Neural progenitor cell (in vitro differentiated cells): Measurements from ENCODE around the gene NPTXR. TPM values are rescaled to one million over a fixed set of nuclear protein-coding genes. Genes with fewer than 3 reads are reported as not detected.

ENCODE experiments used
- DNase-seq: peaks from one replicate; pipeline ENCODE4 v3.0.0-alpha.2; 2016; ENCODE audit warnings: low spot score
- H2AFZ ChIP-seq: fragments of 200-600 bp; sonication (generic); replicated peaks from 2 replicates; pipeline ENCODE4 v1.6.1; 2016; ENCODE audit warnings: antibody characterized with exemption
- H3F3A ChIP-seq: fragments of 200-600 bp; sonication (generic); 2 replicates; pipeline ENCODE4 v1.6.1; 2016; ENCODE audit warnings: antibody characterized with exemption, low read depth
- H3K27ac ChIP-seq: fragments of 200-600 bp; sonication (generic); 2 replicates; pipeline ENCODE4 v1.5.1; 2016; ENCODE audit warnings: mild to moderate bottlenecking
- H3K27me3 ChIP-seq: fragments of 200-600 bp; sonication (generic); 2 replicates; pipeline ENCODE4 v1.6.1; 2016; ENCODE audit warnings: mild to moderate bottlenecking, moderate library complexity
- H3K36me3 ChIP-seq: fragments of 200-600 bp; sonication (generic); 2 replicates; pipeline ENCODE4 v1.5.1; 2016
- H3K4me1 ChIP-seq: fragments of 200-600 bp; sonication (generic); 2 replicates; pipeline ENCODE4 v1.6.1; 2016; ENCODE audit warnings: mixed run types
- H3K4me2 ChIP-seq: fragments of 200-600 bp; sonication (generic); 2 replicates; pipeline ENCODE4 v1.6.1; 2016
- H3K4me3 ChIP-seq: fragments of 200-600 bp; sonication (generic); 2 replicates; pipeline ENCODE4 v1.5.1; 2016
- H3K79me2 ChIP-seq: fragments of 200-600 bp; sonication (generic); 2 replicates; pipeline ENCODE4 v1.6.1; 2016; ENCODE audit warnings: low read depth
- H3K9ac ChIP-seq: fragments of 200-600 bp; sonication (generic); 2 replicates; pipeline ENCODE4 v1.6.1; 2016
- H3K9me3 ChIP-seq: fragments of 200-600 bp; sonication (generic); 2 replicates; pipeline ENCODE4 v1.5.1; 2016; ENCODE audit warnings: low read depth
- H4K20me1 ChIP-seq: fragments of 200-600 bp; sonication (generic); 2 replicates; pipeline ENCODE4 v1.6.1; 2016; ENCODE audit warnings: low read depth
- H3K27ac Mint-ChIP-seq: 3 replicates; pipeline ENCODE4 v1.8.0; 2021; ENCODE audit warnings: mixed read lengths
- H3K27me3 Mint-ChIP-seq: 2 replicates; pipeline ENCODE4 v1.8.0; 2022; ENCODE audit warnings: low read depth, mild to moderate bottlenecking, inconsistent platforms, moderate library complexity, mixed read lengths; ENCODE audit not compliant: insufficient read depth
- H3K36me3 Mint-ChIP-seq: 3 replicates; pipeline ENCODE4 v1.8.0; 2021; ENCODE audit warnings: mixed read lengths
- H3K4me1 Mint-ChIP-seq: 3 replicates; pipeline ENCODE4 v1.8.0; 2021; ENCODE audit warnings: mixed read lengths
- H3K4me3 Mint-ChIP-seq: 3 replicates; pipeline ENCODE4 v1.8.0; 2021; ENCODE audit warnings: mild to moderate bottlenecking, moderate library complexity, mixed read lengths
- H3K9me3 Mint-ChIP-seq: 3 replicates; pipeline ENCODE4 v1.8.0; 2020; ENCODE audit warnings: mixed read lengths
- EZH2 ChIP-seq: fragments of 200-600 bp; sonication (generic); IDR thresholded peaks from 2 replicates; pipeline ENCODE4 v1.6.1; 2017; ENCODE audit warnings: antibody characterized with exemption, mild to moderate bottlenecking, moderate library complexity
- EZH2phosphoT487 ChIP-seq: fragments of 200-600 bp; sonication (generic); IDR thresholded peaks from 2 replicates; pipeline ENCODE4 v1.6.1; 2017; ENCODE audit warnings: antibody characterized with exemption
- total RNA-seq: library from RNA; depleted of rRNA; stranded (reverse); fragments of >200 nt; gene quantifications from 2 replicates; pipeline ENCODE4 v1.2.3, GENCODE V29; 2015; ENCODE audit warnings: low replicate concordance
- TF ChIP-seq, protein P1 (sequence below): fragments of 200-600 bp; sonication (generic); IDR thresholded peaks from 2 replicates; pipeline ENCODE4 v1.5.1; 2017; ENCODE audit warnings: antibody characterized with exemption, mild to moderate bottlenecking

NPTXR gene
- total RNA-seq, 1 donor from 2014 or later = 0.99 TPM

DNA sequence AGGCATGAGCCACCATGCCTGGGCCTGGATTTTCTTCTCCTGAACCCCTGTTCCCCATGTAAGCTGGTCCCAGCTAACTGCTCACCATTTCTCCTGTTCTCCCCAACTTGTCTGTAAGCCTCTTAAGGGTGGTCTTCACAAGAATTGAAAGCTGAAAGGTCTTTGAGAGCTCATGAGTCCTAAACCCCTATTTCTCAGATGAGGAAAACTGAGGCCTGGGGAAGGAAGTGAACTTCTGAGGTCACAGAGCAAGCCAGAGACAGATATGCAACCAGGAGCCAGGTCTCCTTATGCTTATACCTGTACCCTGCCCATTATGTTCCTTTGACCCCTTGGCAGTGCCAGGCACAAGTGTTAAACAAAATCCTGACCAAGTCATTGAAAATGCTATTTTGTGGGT, 16.3 kb downstream of the NPTXR start:
- TF ChIP-seq, protein P1, sequence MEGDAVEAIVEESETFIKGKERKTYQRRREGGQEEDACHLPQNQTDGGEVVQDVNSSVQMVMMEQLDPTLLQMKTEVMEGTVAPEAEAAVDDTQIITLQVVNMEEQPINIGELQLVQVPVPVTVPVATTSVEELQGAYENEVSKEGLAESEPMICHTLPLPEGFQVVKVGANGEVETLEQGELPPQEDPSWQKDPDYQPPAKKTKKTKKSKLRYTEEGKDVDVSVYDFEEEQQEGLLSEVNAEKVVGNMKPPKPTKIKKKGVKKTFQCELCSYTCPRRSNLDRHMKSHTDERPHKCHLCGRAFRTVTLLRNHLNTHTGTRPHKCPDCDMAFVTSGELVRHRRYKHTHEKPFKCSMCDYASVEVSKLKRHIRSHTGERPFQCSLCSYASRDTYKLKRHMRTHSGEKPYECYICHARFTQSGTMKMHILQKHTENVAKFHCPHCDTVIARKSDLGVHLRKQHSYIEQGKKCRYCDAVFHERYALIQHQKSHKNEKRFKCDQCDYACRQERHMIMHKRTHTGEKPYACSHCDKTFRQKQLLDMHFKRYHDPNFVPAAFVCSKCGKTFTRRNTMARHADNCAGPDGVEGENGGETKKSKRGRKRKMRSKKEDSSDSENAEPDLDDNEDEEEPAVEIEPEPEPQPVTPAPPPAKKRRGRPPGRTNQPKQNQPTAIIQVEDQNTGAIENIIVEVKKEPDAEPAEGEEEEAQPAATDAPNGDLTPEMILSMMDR = no peak
- TF ChIP-seq EZH2 = no peak
- no peak for TF ChIP-seq EZH2phosphoT487
- no peak overlapping the region for H2AFZ ChIP-seq
- no peak overlapping the region for H3K27ac Mint-ChIP-seq
- H3K79me2 ChIP-seq = no peaks in the 10 kb centered on the region
- no peaks in the 10 kb centered on the region for H3K9me3 Mint-ChIP-seq
- H3K9ac ChIP-seq = no peak overlapping the region
- H3K27me3 Mint-ChIP-seq = peaks cover 10% of the 10 kb centered on the region
- H3K27ac ChIP-seq = no peak overlapping the region
- H3K36me3 Mint-ChIP-seq = no peaks in the 10 kb centered on the region
- peaks cover 15% of the 10 kb centered on the region for H4K20me1 ChIP-seq
- no peak overlapping the region for H3K4me3 ChIP-seq
- H3K4me1 ChIP-seq = no peaks in the 10 kb centered on the region
- no peaks in the 10 kb centered on the region for H3F3A ChIP-seq
- H3K9me3 ChIP-seq = no peaks in the 10 kb centered on the region
- no peak overlapping the region for H3K4me2 ChIP-seq
- no peak overlapping the region for H3K4me3 Mint-ChIP-seq
- no peaks in the 10 kb centered on the region for H3K27me3 ChIP-seq
- peaks cover 7% of the 10 kb centered on the region for H3K4me1 Mint-ChIP-seq
- DNase-seq = no peak
- no peaks in the 10 kb centered on the region for H3K36me3 ChIP-seq

DNA sequence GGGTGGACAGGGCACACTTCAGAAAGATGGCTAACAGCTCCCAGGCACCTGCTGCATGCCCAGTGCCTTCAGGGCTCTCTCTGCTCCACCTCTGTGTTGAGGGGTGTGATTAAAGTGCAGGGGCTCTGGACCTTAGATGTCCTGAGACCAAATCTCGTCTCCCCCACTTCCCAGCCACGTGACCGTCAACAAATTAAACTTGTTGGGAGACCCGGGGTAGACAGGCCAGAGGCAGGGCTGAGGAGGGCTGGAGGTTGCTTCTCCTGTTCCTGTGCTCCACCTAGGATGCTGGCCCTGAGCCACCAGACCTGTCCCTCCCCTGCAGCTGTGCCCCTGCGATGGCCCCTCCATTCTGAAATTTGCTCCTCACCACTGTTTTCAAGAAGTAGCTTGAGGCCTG, 17.0 kb downstream of the NPTXR start:
- H3K36me3 ChIP-seq = no peaks in the 10 kb centered on the region
- Mint-ChIP-seq H3K4me1 (peaks cover 6% of the 10 kb centered on the region), H3K9me3 (no peaks in the 10 kb centered on the region), H3K4me3 (no peak overlapping the region), H3K27me3 (peaks cover 8% of the 10 kb centered on the region), H3K27ac (no peak overlapping the region), H3K36me3 (no peaks in the 10 kb centered on the region)
- no peak for DNase-seq
- TF ChIP-seq EZH2 (no peak), EZH2phosphoT487 (no peak)
- TF ChIP-seq, protein P1 = no peak
- H3K27ac ChIP-seq = no peak overlapping the region
- H3K4me3 ChIP-seq = no peak overlapping the region
- no peaks in the 10 kb centered on the region for H3F3A ChIP-seq
- H3K27me3 ChIP-seq = no peaks in the 10 kb centered on the region
- no peaks in the 10 kb centered on the region for H3K79me2 ChIP-seq
- H4K20me1 ChIP-seq = peaks cover 15% of the 10 kb centered on the region
- no peak overlapping the region for H3K4me2 ChIP-seq
- H3K4me1 ChIP-seq = no peaks in the 10 kb centered on the region
- H3K9ac ChIP-seq = no peak overlapping the region
- H3K9me3 ChIP-seq = no peaks in the 10 kb centered on the region
- H2AFZ ChIP-seq = no peak overlapping the region

DNA sequence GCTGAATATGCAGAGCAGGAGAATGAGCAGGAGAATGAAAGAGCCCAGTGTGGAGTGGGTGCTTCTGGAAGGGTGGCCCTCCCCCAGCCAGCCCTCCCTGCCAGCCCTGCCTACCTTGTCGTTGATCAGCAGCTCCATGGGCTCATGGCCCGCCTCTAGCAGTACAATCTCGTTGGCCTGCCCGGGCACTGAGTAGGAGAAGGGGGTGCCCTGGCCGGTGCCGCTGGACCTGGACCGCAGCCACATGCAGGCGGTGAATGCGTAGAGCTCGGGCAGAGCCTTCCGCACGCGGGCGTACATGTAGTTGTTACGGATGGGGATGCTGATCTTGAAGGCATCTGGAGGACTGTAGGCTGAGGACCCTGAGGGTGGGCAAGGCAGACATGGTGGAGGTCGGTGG, 17.4 kb downstream of the NPTXR start:
- no peaks in the 10 kb centered on the region for H3K79me2 ChIP-seq
- DNase-seq = no peak
- no peaks in the 10 kb centered on the region for H3K4me1 ChIP-seq
- H3K27me3 ChIP-seq = no peaks in the 10 kb centered on the region
- H3K9ac ChIP-seq = no peak overlapping the region
- H3K36me3 ChIP-seq = no peaks in the 10 kb centered on the region
- peaks cover 5% of the 10 kb centered on the region for H3K4me1 Mint-ChIP-seq
- H3K27ac ChIP-seq = no peak overlapping the region
- no peak overlapping the region for H3K27ac Mint-ChIP-seq
- H3K9me3 Mint-ChIP-seq = no peaks in the 10 kb centered on the region
- no peak overlapping the region for H3K4me3 ChIP-seq
- no peak overlapping the region for H3K4me2 ChIP-seq
- no peaks in the 10 kb centered on the region for H3F3A ChIP-seq
- no peaks in the 10 kb centered on the region for H3K9me3 ChIP-seq
- H3K27me3 Mint-ChIP-seq = peaks cover 10% of the 10 kb centered on the region
- no peak for TF ChIP-seq EZH2
- TF ChIP-seq, protein P1 = no peak
- no peak for TF ChIP-seq EZH2phosphoT487
- H2AFZ ChIP-seq = no peak overlapping the region
- H4K20me1 ChIP-seq = peaks cover 15% of the 10 kb centered on the region
- H3K4me3 Mint-ChIP-seq = no peak overlapping the region
- no peaks in the 10 kb centered on the region for H3K36me3 Mint-ChIP-seq

DNA sequence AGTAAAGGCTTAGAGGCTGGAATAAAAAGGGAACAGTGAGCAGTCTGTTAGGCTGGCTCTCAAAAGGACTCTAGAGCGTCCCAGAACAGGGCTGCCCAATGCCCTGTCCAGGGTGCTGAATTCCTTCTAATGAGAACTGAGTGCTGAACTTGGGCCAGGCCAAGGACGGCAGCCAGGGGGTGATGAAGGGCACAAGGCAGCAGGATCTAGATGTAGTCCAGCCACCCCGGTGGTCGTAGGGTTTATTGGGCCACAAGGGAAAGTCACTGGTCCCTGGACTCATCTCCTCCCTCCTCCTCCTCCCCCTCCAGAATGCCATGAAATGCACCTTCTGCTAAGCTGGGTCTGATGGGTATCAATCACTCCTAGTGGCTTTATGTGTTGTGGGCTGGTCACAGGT, 19.2 kb downstream of the NPTXR start:
- peaks cover 15% of the 10 kb centered on the region for H3K4me1 Mint-ChIP-seq
- Histone ChIP-seq H2AFZ (no peak overlapping the region), H3K27ac (no peak overlapping the region), H3K9me3 (no peaks in the 10 kb centered on the region), H3K4me2 (no peak overlapping the region), H3K4me1 (no peaks in the 10 kb centered on the region), H3K27me3 (peaks cover 3% of the 10 kb centered on the region), H3K9ac (no peak overlapping the region), H3K79me2 (no peaks in the 10 kb centered on the region), H3K4me3 (no peak overlapping the region), H3F3A (no peaks in the 10 kb centered on the region), H4K20me1 (peaks cover 15% of the 10 kb centered on the region), H3K36me3 (no peaks in the 10 kb centered on the region)
- DNase-seq = peak; percentile 94
- H3K27me3 Mint-ChIP-seq = peaks cover 18% of the 10 kb centered on the region
- H3K27ac Mint-ChIP-seq = no peak overlapping the region
- no peaks in the 10 kb centered on the region for H3K36me3 Mint-ChIP-seq
- TF ChIP-seq EZH2phosphoT487 = no peak
- TF ChIP-seq EZH2 = no peak
- TF ChIP-seq, protein P1 = peak; percentile 53
- no peak overlapping the region for H3K4me3 Mint-ChIP-seq
- no peaks in the 10 kb centered on the region for H3K9me3 Mint-ChIP-seq
